Dermis microvascular lymphatic vessel endothelial cell (primary cell): ENCODE data around the gene COBLL1. TPM values are rescaled to one million over a fixed set of nuclear protein-coding genes. Genes with fewer than 3 reads are reported as not detected.

Experiments
- DNase-seq, 2 donors: peaks; one replicate each; pipeline versions ENCODE4 v3.0.0 to v3.0.0-alpha.2; 2010; ENCODE audit warnings: low read depth in 2 of 2
- total RNA-seq: library from RNA; depleted of rRNA; stranded (reverse); fragments of >200 nt; gene quantifications from 2 replicates; pipeline ENCODE4 v1.2.1, GENCODE V29; 2014

The COBLL1 gene
- total RNA-seq, 1 donor from 2014 or later: 2.2 TPM

- no peak for DNase-seq
Observed at GRCh38 chr2:164818149-164819136, 23.2 kb downstream of the COBLL1 start.

- DNase-seq: no peak
Observed at GRCh38 chr2:164816900-164817299, 24.7 kb downstream of the COBLL1 start.

GRCh38 chr2:164816046-164816445 lies 25.6 kb downstream of the COBLL1 start:
- DNase-seq: no peak

- no peak for DNase-seq
Observed at GRCh38 chr2:164815071-164815793, 26.4 kb downstream of the COBLL1 start.

- no peak for DNase-seq
Observed at GRCh38 chr2:164813535-164813934, 28.1 kb downstream of the COBLL1 start.

- no peak for DNase-seq
Observed at GRCh38 chr2:164812378-164812777, 29.2 kb downstream of the COBLL1 start.

- DNase-seq: no peak
Observed at GRCh38 chr2:164811819-164812218, 29.8 kb downstream of the COBLL1 start.

GRCh38 chr2:164810843-164811242 lies 30.8 kb downstream of the COBLL1 start:
- DNase-seq: no peak

GRCh38 chr2:164808776-164809175 lies 32.8 kb downstream of the COBLL1 start:
- peak in 1 of 2 donors; percentile 45 for DNase-seq

GRCh38 chr2:164803776-164804466 lies 37.7 kb downstream of the COBLL1 start:
- DNase-seq: no peak

GRCh38 chr2:164802095-164802707 lies 39.4 kb downstream of the COBLL1 start:
- peak in 1 of 2 donors; percentile 25 for DNase-seq

GRCh38 chr2:164800572-164800971 lies 41.1 kb downstream of the COBLL1 start:
- DNase-seq: no peak

GRCh38 chr2:164797627-164798026 lies 44.0 kb downstream of the COBLL1 start:
- no peak for DNase-seq

GRCh38 chr2:164796999-164797398 lies 44.6 kb downstream of the COBLL1 start:
- DNase-seq: no peak

GRCh38 chr2:164794432-164795231 lies 47.0 kb downstream of the COBLL1 start:
- peak in 1 of 2 donors; percentile 80 for DNase-seq

- DNase-seq: peak in 1 of 2 donors; percentile 34
Observed at GRCh38 chr2:164794016-164794415, 47.6 kb downstream of the COBLL1 start.

GRCh38 chr2:164793529-164793928 lies 48.1 kb downstream of the COBLL1 start:
- DNase-seq: no peak

GRCh38 chr2:164792316-164793170 lies 49.1 kb downstream of the COBLL1 start:
- no peak for DNase-seq

GRCh38 chr2:164789968-164790367 lies 51.7 kb downstream of the COBLL1 start:
- no peak for DNase-seq

- no peak for DNase-seq
Observed at GRCh38 chr2:164786787-164787186, 54.8 kb downstream of the COBLL1 start.
